NCI-H1417 (cell line): ENCODE measurements around the gene NXPE4.
"Not testable (repeated sequence)": the region's sequence is repeated elsewhere in the genome, so short reads cannot be mapped to it uniquely, and the experiment has no call there.

ENCODE experiments used
- DNase-seq, 3 experiments: peaks; one replicate each; lab custom pipeline; 2025; lab: John Stamatoyannopoulos, UW

NXPE4 gene

DNA sequence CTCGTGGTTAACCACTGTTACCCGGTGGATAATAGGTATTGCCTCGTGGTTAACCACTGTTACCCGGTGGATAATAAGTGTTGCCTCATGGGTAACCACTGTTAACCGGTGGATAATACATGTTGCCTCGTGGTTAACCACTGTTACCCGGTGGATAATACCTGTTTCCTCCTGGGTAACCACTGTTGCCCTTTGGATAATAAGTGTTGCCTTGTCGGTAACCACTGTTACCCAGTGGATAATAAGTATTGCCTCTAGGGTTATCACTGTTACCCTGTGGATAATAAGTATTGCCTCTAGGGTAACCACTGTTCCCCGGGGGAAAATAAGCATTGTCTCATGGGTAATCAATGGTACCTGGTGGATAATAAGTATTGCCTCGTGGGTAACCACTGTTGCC lies 15.0 kb upstream of the NXPE4 start:
- no peak for DNase-seq

GRCh38 chr11:114609429-114609828 lies 13.8 kb upstream of the NXPE4 start:
- no peak for DNase-seq

DNA sequence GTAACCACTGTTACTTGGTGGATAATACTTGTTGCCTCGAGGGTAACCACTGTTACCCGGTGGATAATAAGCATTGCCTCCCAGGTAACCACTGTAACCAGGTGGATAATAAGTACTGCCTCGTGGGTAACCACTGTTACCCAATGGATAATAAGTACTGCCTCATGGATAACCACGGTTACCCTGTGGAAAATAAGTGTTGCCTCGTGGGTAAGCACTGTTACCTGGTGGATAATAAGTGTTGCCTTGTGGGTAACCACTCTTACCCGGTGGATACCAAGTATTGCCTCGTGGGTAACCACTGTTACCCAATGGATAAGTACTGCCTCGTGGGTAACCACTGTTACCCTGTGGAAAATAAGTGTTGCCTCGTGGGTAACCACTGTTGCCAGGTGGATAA lies 13.0 kb upstream of the NXPE4 start:
- not testable (repeated sequence) for DNase-seq

- no peak for DNase-seq
Observed at GRCh38 chr11:114607753-114608459, 12.3 kb upstream of the NXPE4 start.

- not testable (repeated sequence) for DNase-seq
Observed at GRCh38 chr11:114606802-114607075, 11.2 kb upstream of the NXPE4 start.

- no peak for DNase-seq
Observed at GRCh38 chr11:114606003-114606801, 10.6 kb upstream of the NXPE4 start.

- DNase-seq: no peak
Observed at GRCh38 chr11:114605370-114605769, 9.8 kb upstream of the NXPE4 start.

GRCh38 chr11:114604886-114605285 lies 9.3 kb upstream of the NXPE4 start:
- no peak for DNase-seq

DNA sequence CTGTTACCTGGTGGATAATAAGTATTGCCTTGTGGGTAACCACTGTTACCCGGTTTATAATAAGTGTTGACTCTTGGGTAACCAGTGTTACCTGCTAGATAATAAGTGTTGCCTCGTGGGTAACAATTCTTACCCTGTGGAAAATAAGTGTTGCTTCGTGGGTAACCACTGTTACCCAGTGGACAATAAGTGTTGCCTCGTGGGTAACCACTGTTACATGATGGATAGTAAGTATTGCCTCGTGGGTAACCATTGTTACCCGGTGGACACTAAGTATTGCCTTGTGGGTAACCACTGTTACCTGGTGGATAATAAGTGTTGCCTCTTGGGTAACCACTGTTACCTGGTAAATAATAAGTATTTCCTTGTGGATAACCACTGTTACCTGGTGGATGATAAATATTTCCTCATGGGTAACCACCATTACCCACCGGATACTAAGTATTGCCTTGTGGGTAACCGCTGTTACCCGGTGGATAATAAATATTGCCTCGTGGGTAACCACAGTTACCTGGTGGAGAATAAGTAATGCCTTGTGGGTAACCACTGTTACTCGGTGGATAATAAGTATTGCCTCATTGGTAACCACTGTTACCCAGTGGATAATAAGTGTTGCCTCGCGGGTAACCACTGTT lies 8.7 kb upstream of the NXPE4 start:
- DNase-seq: no peak

DNA sequence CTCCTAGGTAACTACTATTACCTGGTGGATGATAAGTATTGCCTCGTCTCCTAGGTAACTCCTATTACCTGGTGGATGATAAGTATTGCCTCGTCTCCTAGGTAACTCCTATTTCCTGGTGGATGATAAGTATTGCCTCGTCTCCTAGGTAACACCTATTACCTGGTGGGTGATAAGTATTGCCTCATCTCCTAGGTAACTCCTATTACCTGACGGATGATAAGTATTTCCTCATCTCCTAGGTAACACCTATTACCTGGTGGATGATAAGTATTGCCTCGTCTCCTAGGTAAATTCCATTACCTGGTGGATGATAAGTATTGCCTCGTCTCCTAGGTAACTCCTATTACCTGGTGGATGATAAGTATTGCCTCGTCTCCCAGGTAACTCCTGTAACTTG lies 7.6 kb upstream of the NXPE4 start:
- DNase-seq: peak in 1 of 3 experiments; percentile 45

- DNase-seq: no peak
Observed at GRCh38 chr11:114598461-114598860, 2.9 kb upstream of the NXPE4 start.

DNA sequence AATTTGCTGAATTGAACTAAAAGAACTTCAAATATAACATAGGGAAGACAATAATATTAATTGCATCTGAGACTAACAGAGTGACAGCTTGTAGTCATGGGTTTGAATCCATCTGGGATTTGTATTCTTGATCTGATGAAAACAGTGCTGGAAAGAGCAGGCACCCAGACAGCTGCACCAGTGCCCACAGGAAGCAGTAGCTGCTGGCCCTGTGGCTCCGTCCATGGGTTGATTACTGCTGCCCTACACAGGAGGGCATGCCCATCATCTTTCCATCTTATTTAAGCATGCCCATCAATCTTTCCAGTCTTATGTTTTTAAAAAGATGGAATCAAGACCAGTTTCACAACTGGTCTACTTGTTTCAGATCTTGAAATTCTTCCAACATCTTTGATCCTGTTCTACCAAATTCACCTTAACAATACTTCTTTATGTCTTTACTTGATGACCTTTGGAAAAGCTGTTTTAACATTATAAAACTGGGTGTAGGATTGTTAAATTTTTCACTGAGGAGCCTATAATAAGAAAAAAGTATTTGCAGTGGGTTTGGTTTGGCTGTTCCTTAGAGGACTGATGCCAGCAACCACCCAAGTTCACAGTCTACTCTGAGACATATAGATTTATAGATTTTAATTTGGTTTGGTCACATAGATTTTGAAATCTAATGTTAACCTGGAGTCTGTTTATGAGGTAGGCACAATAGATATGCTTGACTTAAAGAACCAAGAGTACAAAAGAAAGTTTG lies 761 bp upstream of the NXPE4 start:
- no peak for DNase-seq

GRCh38 chr11:114594703-114595102 lies 883 bp downstream of the NXPE4 start:
- DNase-seq: peak in 1 of 3 experiments; percentile 17

DNA sequence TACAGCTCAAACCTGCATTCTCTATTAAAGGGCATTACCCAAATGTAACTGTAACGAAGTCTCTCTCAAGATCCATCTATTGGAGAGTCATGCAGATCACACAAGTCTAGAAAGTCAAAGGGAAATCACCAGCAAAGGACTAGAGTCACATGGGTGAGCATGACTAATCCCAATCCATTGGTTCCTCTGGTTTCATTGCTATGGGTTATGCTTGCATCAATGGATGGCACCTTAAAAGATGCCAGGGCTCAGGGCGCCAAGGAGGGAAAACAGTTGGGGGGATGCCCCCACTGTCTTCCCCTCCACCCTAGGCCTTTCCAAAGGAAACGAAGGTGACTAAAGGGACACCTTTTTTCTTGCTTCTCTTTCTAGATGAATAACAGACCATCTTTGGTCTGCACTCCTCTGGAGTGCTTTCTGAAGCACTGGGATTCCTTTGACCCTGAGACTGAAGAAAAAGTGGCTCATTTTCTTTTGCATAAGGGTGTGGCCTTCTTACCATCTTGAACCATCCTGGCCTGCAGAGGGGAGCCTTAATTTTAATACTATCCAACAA lies 8.1 kb downstream of the NXPE4 start:
- no peak for DNase-seq

DNA sequence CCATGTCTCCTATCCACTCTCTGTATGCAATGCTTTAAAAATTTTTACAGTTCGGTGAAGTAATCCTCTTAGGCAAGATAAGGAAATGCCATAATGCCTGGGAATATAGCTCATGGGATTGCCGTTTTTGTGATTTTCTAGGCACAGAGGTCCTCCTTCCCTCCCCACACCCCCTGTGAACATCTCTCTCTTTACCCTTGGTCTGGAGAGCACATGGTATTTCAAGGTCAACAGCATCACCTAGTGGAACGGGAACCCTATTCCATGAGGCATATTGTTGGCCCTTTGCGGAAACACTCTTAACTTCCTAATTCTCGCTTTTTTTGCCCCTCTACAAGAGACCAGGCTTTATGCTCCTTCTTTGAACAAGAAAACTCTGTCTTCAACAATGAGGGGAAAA lies 8.8 kb downstream of the NXPE4 start:
- no peak for DNase-seq

- DNase-seq: no peak
Observed at GRCh38 chr11:114571712-114572111, 23.9 kb downstream of the NXPE4 start.

DNA sequence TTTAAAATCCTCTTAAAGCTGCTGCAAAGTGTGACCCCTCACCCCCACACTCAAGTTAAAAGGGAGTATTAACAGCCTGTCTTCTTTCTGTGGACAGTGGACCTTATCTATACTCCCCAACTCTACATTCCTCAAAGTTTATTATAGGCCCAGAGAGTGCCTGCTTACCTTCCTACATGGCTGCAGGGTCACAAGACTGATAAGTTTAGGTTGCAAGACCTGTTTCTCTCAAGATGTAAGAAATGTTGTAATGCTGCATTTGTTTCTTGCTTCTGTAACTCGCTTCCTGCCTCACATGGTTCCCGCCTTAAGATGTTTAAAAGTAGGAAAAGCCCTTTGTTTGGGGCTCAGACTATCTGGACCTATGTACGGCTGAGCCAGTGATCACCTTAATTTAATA lies 25.8 kb downstream of the NXPE4 start:
- DNase-seq: no peak

DNA sequence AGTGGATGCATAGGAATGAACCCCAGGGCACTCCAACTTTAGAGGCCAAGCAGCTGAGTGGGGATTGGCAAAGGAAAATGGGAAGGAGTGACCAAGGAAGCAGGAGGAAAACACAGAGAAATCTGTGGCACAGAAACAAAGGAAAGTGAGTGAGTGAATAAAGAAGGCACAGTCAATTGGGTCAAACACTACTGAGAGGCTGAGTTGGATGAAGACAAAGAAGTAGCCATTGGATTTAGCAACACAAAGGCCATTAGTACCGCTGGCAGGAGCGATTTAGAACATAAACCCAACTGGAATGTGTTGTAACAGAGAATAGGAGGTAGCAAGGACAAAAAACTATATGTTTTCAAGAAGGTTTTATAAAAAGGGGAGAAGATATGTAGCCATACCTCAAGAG lies 29.3 kb downstream of the NXPE4 start:
- DNase-seq: no peak

GRCh38 chr11:114564831-114565230 lies 30.8 kb downstream of the NXPE4 start:
- DNase-seq: no peak

DNA sequence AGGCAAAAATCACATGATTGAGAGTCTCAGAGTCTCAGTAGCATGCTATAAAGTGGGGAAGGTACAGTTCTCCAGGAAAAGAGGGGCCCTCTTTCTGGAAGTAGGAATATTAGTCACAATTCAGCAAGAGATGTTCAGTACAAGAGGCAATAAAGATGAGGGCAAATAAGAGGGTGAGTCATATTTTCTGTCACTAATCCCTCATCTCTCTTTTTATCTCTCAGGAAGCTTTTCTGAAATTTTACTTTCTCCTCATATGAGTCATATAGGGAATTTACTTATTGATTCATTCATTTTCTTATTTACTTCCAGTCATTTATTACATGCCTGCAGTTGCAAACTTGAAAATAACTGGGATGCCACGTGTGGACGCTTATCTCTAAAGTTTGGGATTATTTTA lies 32.5 kb downstream of the NXPE4 start:
- no peak for DNase-seq

- DNase-seq: no peak
Observed at GRCh38 chr11:114562166-114562916, 33.2 kb downstream of the NXPE4 start.
